Small intestine (tissue), 16 donors: ENCODE measurements around the gene TECTA. TPM values are rescaled to one million over a fixed set of nuclear protein-coding genes. Genes with fewer than 3 reads are reported as not detected.

Experiments used
- DNase-seq, 2 donors: peaks; one replicate each; pipeline versions ENCODE4 v3.0.0 to v3.0.0-alpha.2; 2013
- FAIRE-seq: peaks from 2 replicates; lab custom pipeline; 2012; peaks lifted over from hg19 to GRCh38; lab: Jason Lieb, UNC
- H3K27ac ChIP-seq, 3 donors: one replicate each; pipeline ENCODE4 v1.5.1; 2013; ENCODE audit warnings: low read length in 2 of 3, mild to moderate bottlenecking in 2 of 3, control low read depth in 1 of 3, inconsistent platforms in 1 of 3, low read depth in 1 of 3, moderate library complexity in 1 of 3
- H3K27me3 ChIP-seq, 3 donors: one replicate each; pipeline ENCODE4 v1.6.1; 2013; ENCODE audit warnings: low read length in 3 of 3, inconsistent platforms in 1 of 3; ENCODE audit not compliant: control insufficient read depth in 3 of 3, insufficient read depth in 3 of 3
- H3K36me3 ChIP-seq, 3 donors: one replicate each; pipeline ENCODE4 v1.6.1; 2013; ENCODE audit warnings: low read length in 3 of 3, inconsistent platforms in 1 of 3, low read depth in 1 of 3, mild to moderate bottlenecking in 1 of 3, moderate library complexity in 1 of 3; ENCODE audit not compliant: control insufficient read depth in 3 of 3, insufficient read depth in 2 of 3
- H3K4me1 ChIP-seq, 3 donors: one replicate each; pipeline ENCODE4 v1.6.1; 2013; ENCODE audit warnings: low read length in 2 of 3, inconsistent platforms in 1 of 3, low read depth in 1 of 3, mild to moderate bottlenecking in 1 of 3, moderate library complexity in 1 of 3; ENCODE audit not compliant: control insufficient read depth in 3 of 3, insufficient read depth in 2 of 3
- H3K4me3 ChIP-seq, 3 donors: one replicate each; pipeline ENCODE4 v1.5.1; 2013; ENCODE audit warnings: low read length in 3 of 3, control low read depth in 1 of 3, inconsistent platforms in 1 of 3, low read depth in 1 of 3, mild to moderate bottlenecking in 1 of 3, moderate library complexity in 1 of 3
- H3K9me3 ChIP-seq, 2 donors: one replicate each; pipeline ENCODE4 v1.6.1; 2013; ENCODE audit warnings: low read depth in 1 of 2, low read length in 1 of 2; ENCODE audit not compliant: control insufficient read depth in 2 of 2, insufficient read depth in 1 of 2
- WGBS, 3 donors: extraction: QIAGEN DNeasy Blood & Tissue Kit; methylation state at CpG; one replicate each; pipeline ENCODE4 v1.1.7; 2013; 5-methylcytosine and 5-hydroxymethylcytosine counted together
- long read RNA-seq, 10 donors: transcript quantifications; one replicate each; lab custom pipeline, GENCODE V29; 2026
- polyA plus RNA-seq, 4 donors: library from polyadenylated mRNA; stranded (reverse) in 3 of 4; unstranded in 1 of 4; fragments of 200-250 nt in 3 of 4; fragments of 120-200 nt in 1 of 4; gene quantifications; one replicate each; pipeline versions ENCODE4 v1.2.1 to v1.2.3, GENCODE V29; 2013
- donor health status: healthy with polysubstance abuse.
- donor health status: control.
- donor health status: control.
- donor health status: Bipolar disorder and iron deficiency.
- donor health status: healthy.

TECTA gene
- 1 to 10 TPM in 1 of 4 donors, under 1 TPM in 1, not detected in 2; 0.21 to 2.9 TPM for polyA plus RNA-seq
- long read RNA-seq, donor 1: 0 reads
- long read RNA-seq, donor 2: 0 reads
- long read RNA-seq, donor 3: 0 reads
- long read RNA-seq, donor 4: 0 reads
- long read RNA-seq, donor 5: 0 reads
- long read RNA-seq, donor 6: 0 reads
- long read RNA-seq, donor 7: 0 reads
- long read RNA-seq, donor 8: 0 reads
- long read RNA-seq, donor 9: 0 reads
- long read RNA-seq, donor 10: 0 reads

GRCh38 chr11:121100943-121101342 is at the start of gene TECTA:
Gene TECTA, plus strand, starts transcription at chr11:121101243. Its CDS starts 1,423 bp downstream, at chr11:121102666.
- WGBS, 3 donors: 92 to 94% (median 93%) methylated on average over 2 of the region's 2 CpGs
- no peaks in the 10 kb centered on the region for H3K4me1 ChIP-seq
- no peak for DNase-seq
- H3K9me3 ChIP-seq: no peaks in the 10 kb centered on the region
- FAIRE-seq: no peak
- no peak within 1 kb of the TSS for H3K27ac ChIP-seq
- no peaks in the 10 kb centered on the region for H3K27me3 ChIP-seq
- H3K4me3 ChIP-seq: no peak within 1 kb of the TSS
- H3K36me3 ChIP-seq: no peaks in the 10 kb centered on the region

GRCh38 chr11:121053244-121053643 is 47.8 kb upstream of the TECTA start:
- H3K4me1 ChIP-seq: peaks cover 0 to 6% (median 0%) of the 10 kb centered on the region in 3 donors
- H3K36me3 ChIP-seq: peaks cover 0 to 7% (median 2%) of the 10 kb centered on the region in 3 donors
- no peaks in the 10 kb centered on the region for H3K9me3 ChIP-seq
- no peak overlapping the region for H3K27ac ChIP-seq
- FAIRE-seq (no peak), DNase-seq (no peak)
- H3K4me3 ChIP-seq: no peak overlapping the region
- WGBS, 3 donors: 95 to 98% (median 98%) methylated on average over 4 of the region's 4 CpGs
- no peaks in the 10 kb centered on the region for H3K27me3 ChIP-seq

GRCh38 chr11:121054266-121054665 is 46.8 kb upstream of the TECTA start:
- FAIRE-seq: no peak
- H3K36me3 ChIP-seq: peaks cover 0 to 7% (median 4%) of the 10 kb centered on the region in 3 donors

GRCh38 chr11:121055076-121055475 is 46.0 kb upstream of the TECTA start:
- no peaks in the 10 kb centered on the region for H3K9me3 ChIP-seq
- DNase-seq (no peak), FAIRE-seq (no peak)
- H3K4me3 ChIP-seq: no peak overlapping the region
- H3K27me3 ChIP-seq: no peaks in the 10 kb centered on the region
- no peak overlapping the region for H3K27ac ChIP-seq
- H3K36me3 ChIP-seq: peaks cover 0 to 7% (median 4%) of the 10 kb centered on the region in 3 donors
- H3K4me1 ChIP-seq: no peaks in the 10 kb centered on the region
- 91 to 95% (median 92%) methylated on average over 3 of the region's 3 CpGs for WGBS, 3 donors

More at GRCh38 chr11:121054266-121054665, 46.8 kb upstream of the TECTA start:
- Histone ChIP-seq H3K4me3 (no peak overlapping the region), H3K9me3 (no peaks in the 10 kb centered on the region), H3K27me3 (no peaks in the 10 kb centered on the region), H3K4me1 (no peaks in the 10 kb centered on the region), H3K27ac (no peak overlapping the region)
- DNase-seq: no peak
- WGBS, 3 donors: 95 to 96% (median 96%) methylated on average over 2 of the region's 2 CpGs

GRCh38 chr11:121057922-121058321 is 43.1 kb upstream of the TECTA start:
- DNase-seq (no peak), FAIRE-seq (no peak)
- H3K36me3 ChIP-seq: peaks cover 0 to 5% (median 4%) of the 10 kb centered on the region in 3 donors
- H3K27me3 ChIP-seq: no peaks in the 10 kb centered on the region
- H3K4me3 ChIP-seq: no peak overlapping the region
- no peak overlapping the region for H3K27ac ChIP-seq
- no peaks in the 10 kb centered on the region for H3K4me1 ChIP-seq
- H3K9me3 ChIP-seq: no peaks in the 10 kb centered on the region
- 73 to 85% (median 75%) methylated on average over 4 of the region's 4 CpGs for WGBS, 3 donors

GRCh38 chr11:121058941-121059340 is 42.1 kb upstream of the TECTA start:
- Histone ChIP-seq H3K4me1 (no peaks in the 10 kb centered on the region), H3K9me3 (no peaks in the 10 kb centered on the region), H3K36me3 (peaks cover 0 to 2% (median 2%) of the 10 kb centered on the region in 3 donors), H3K27ac (no peak overlapping the region), H3K4me3 (no peak overlapping the region), H3K27me3 (no peaks in the 10 kb centered on the region)
- 82 to 89% (median 83%) methylated on average over 3 of the region's 3 CpGs for WGBS, 3 donors
- no peak for DNase-seq
- no peak for FAIRE-seq

GRCh38 chr11:121059605-121060004 is 41.4 kb upstream of the TECTA start:
- WGBS, 3 donors: 71 to 82% (median 74%) methylated on average over 3 of the region's 3 CpGs
- H3K4me1 ChIP-seq: no peaks in the 10 kb centered on the region
- FAIRE-seq: no peak
- DNase-seq: no peak
- no peaks in the 10 kb centered on the region for H3K9me3 ChIP-seq
- H3K4me3 ChIP-seq: no peak overlapping the region
- no peaks in the 10 kb centered on the region for H3K27me3 ChIP-seq
- peaks cover 0 to 2% (median 2%) of the 10 kb centered on the region in 3 donors for H3K36me3 ChIP-seq
- no peak overlapping the region for H3K27ac ChIP-seq

- DNase-seq: no peak
- Histone ChIP-seq H3K4me1 (peaks cover 0 to 18% (median 0%) of the 10 kb centered on the region in 3 donors), H3K36me3 (no peaks in the 10 kb centered on the region), H3K4me3 (no peak overlapping the region), H3K9me3 (no peaks in the 10 kb centered on the region), H3K27ac (no peak overlapping the region), H3K27me3 (no peaks in the 10 kb centered on the region)
- no peak for FAIRE-seq
- WGBS, 3 donors: 88 to 96% (median 96%) methylated on average over 2 of the region's 2 CpGs
These were observed 37.3 kb upstream of the TECTA start for GRCh38 chr11:121063728-121064127.
